IMR-90 (cell line): Measurements from ENCODE around the gene DSC2. TPM values are rescaled to one million over a fixed set of nuclear protein-coding genes. Genes with fewer than 3 reads are reported as not detected.

Source experiments
- ATAC-seq: fragments of 200-7000 bp; cut with Tn5 transposase; 2 replicates; pipeline ENCODE4 v1.9.1; 2020; ENCODE audit warnings: low read depth, mild to moderate bottlenecking, moderate library complexity
- BruUV-seq: library from RNA; stranded (reverse); fragments of 400-500 nt; replicated peaks from 2 replicates; lab custom pipeline; 2021; lab: Mats Ljungman, UMichigan
- CTCF ChIA-PET: fragments of 300-600 bp; formaldehyde crosslinking; extraction: SDS; loops from one replicate; lab custom pipeline; 2021; ENCODE audit warnings: antibody characterized with exemption; lab: Yijun Ruan, JAX
- POLR2A ChIA-PET: fragments of 300-600 bp; sonication (Branson Sonifier 250); formaldehyde crosslinking; loops from one replicate; lab custom pipeline; 2022; ENCODE audit warnings: antibody characterized with exemption; ENCODE audit not compliant: unreplicated experiment; lab: Charles Lee
- DNase-seq: peaks from one replicate; pipeline ENCODE4 v3.0.0; 2013
- H2AFZ ChIP-seq: replicated peaks from 2 replicates; pipeline ENCODE3; 2013; ENCODE audit warnings: low read length, mild to moderate bottlenecking; ENCODE audit not compliant: poor library complexity
- H2AK5ac ChIP-seq: 2 replicates; pipeline ENCODE4 v1.6.1; 2013; ENCODE audit warnings: low read depth, low read length, inconsistent platforms
- H2AK9ac ChIP-seq: replicated peaks from 2 replicates; pipeline ENCODE3; 2013; ENCODE audit warnings: mild to moderate bottlenecking, low read depth, low read length, moderate library complexity; ENCODE audit not compliant: poor library complexity
- H2BK120ac ChIP-seq: 2 replicates; pipeline ENCODE4 v1.6.1; 2013; ENCODE audit warnings: low read depth, low read length, inconsistent platforms
- H2BK15ac ChIP-seq: 3 replicates; pipeline ENCODE4 v1.6.1; 2013; ENCODE audit warnings: low read depth, low read length, inconsistent platforms
- H2BK20ac ChIP-seq: 2 replicates; pipeline ENCODE4 v1.6.1; 2013; ENCODE audit warnings: low read depth, mild to moderate bottlenecking, inconsistent platforms, low read length, moderate library complexity
- H2BK5ac ChIP-seq: 2 replicates; pipeline ENCODE4 v1.6.1; 2013; ENCODE audit warnings: mild to moderate bottlenecking, low read depth, low read length, inconsistent platforms; ENCODE audit not compliant: poor library complexity, severe bottlenecking
- H3K14ac ChIP-seq: replicated peaks from 2 replicates; pipeline ENCODE4 v1.6.1; 2013; ENCODE audit warnings: low read depth, low read length, inconsistent platforms
- H3K18ac ChIP-seq: 2 replicates; pipeline ENCODE4 v1.6.1; 2013; ENCODE audit warnings: low read depth, low read length, control low read depth
- H3K23ac ChIP-seq: 2 replicates; pipeline ENCODE4 v1.6.1; 2013; ENCODE audit warnings: low read depth, low read length, inconsistent platforms
- H3K27ac ChIP-seq: 2 replicates; pipeline ENCODE4 v1.5.1; 2013; ENCODE audit warnings: mild to moderate bottlenecking, control low read depth, low read length; ENCODE audit not compliant: insufficient read depth
- H3K27me3 ChIP-seq: 2 replicates; pipeline ENCODE4 v1.6.1; 2013; ENCODE audit warnings: low read length; ENCODE audit not compliant: control insufficient read depth, insufficient read depth
- H3K36me3 ChIP-seq: 2 replicates; pipeline ENCODE4 v1.6.1; 2013; ENCODE audit warnings: low read length, mixed read lengths; ENCODE audit not compliant: control insufficient read depth, insufficient read depth
- H3K4ac ChIP-seq: 2 replicates; pipeline ENCODE4 v1.6.1; 2013; ENCODE audit warnings: low read depth, low read length, inconsistent platforms
- H3K4me1 ChIP-seq: 2 replicates; pipeline ENCODE4 v1.6.1; 2013; ENCODE audit warnings: low read length, mixed read lengths; ENCODE audit not compliant: control insufficient read depth, insufficient read depth
- H3K4me2 ChIP-seq: 2 replicates; pipeline ENCODE4 v1.6.1; 2013; ENCODE audit warnings: low read depth, mild to moderate bottlenecking, control low read depth, low read length, moderate library complexity
- H3K4me3 ChIP-seq: 2 replicates; pipeline ENCODE4 v1.5.1; 2013; ENCODE audit warnings: low read depth, mild to moderate bottlenecking, control low read depth, low read length, moderate library complexity; ENCODE audit not compliant: insufficient read depth
- H3K56ac ChIP-seq: 2 replicates; pipeline ENCODE4 v1.6.1; 2013; ENCODE audit warnings: low read length, inconsistent platforms; ENCODE audit not compliant: insufficient read depth; ENCODE audit errors: extremely low read depth
- H3K79me1 ChIP-seq, 2 experiments: 2 replicates each; pipeline ENCODE4 v1.6.1; 2013; ENCODE audit warnings: low read length in 2 of 2, inconsistent platforms in 1 of 2, low read depth in 1 of 2
- H3K9ac ChIP-seq: 2 replicates; pipeline ENCODE4 v1.6.1; 2013; ENCODE audit warnings: low read depth, low read length, control low read depth
- H3K9me1 ChIP-seq: 2 replicates; pipeline ENCODE4 v1.6.1; 2013; ENCODE audit warnings: low read length, inconsistent platforms; ENCODE audit not compliant: insufficient read depth
- H3K9me3 ChIP-seq: 2 replicates; pipeline ENCODE4 v1.6.1; 2013; ENCODE audit warnings: low read length; ENCODE audit not compliant: control insufficient read depth, insufficient read depth
- H4K20me1 ChIP-seq: 2 replicates; pipeline ENCODE4 v1.6.1; 2013; ENCODE audit warnings: low read length, inconsistent platforms; ENCODE audit not compliant: insufficient read depth
- H4K5ac ChIP-seq: 2 replicates; pipeline ENCODE4 v1.6.1; 2013; ENCODE audit warnings: mild to moderate bottlenecking, low read depth, low read length, control low read depth
- H4K8ac ChIP-seq, 2 experiments: 2 replicates each; pipeline ENCODE4 v1.6.1; 2013; ENCODE audit warnings: low read depth in 2 of 2, low read length in 2 of 2, control low read depth in 1 of 2, inconsistent platforms in 1 of 2
- H4K91ac ChIP-seq: 2 replicates; pipeline ENCODE4 v1.6.1; 2013; ENCODE audit warnings: low read depth, low read length, inconsistent platforms; ENCODE audit not compliant: insufficient read depth
- BHLHE40 ChIP-seq: fragments of 150-350 bp; IDR thresholded peaks from 2 replicates; pipeline ENCODE4 v1.6.1; 2016; ENCODE audit warnings: mild to moderate bottlenecking, low read depth, low read length
- CEBPB ChIP-seq: IDR thresholded peaks from 2 replicates; pipeline ENCODE4 v1.6.1; 2012; ENCODE audit warnings: low read depth, low read length, improper control_type of control experiment
- FOS ChIP-seq: fragments of 150-350 bp; IDR thresholded peaks from 2 replicates; pipeline ENCODE4 v1.6.1; 2016; ENCODE audit warnings: low read depth, low read length
- MAZ ChIP-seq: IDR thresholded peaks from 2 replicates; pipeline ENCODE4 v1.6.1; 2012; ENCODE audit warnings: low read depth, mild to moderate bottlenecking, low read length, improper control_type of control experiment, moderate library complexity, borderline replicate concordance
- NFE2L2 ChIP-seq: fragments of 150-350 bp; IDR thresholded peaks from 2 replicates; pipeline ENCODE4 v1.6.1; 2016; ENCODE audit warnings: low read depth, mild to moderate bottlenecking, low read length
- POLR2A ChIP-seq: IDR thresholded peaks from 2 replicates; pipeline ENCODE4 v1.6.1; 2012; ENCODE audit warnings: mild to moderate bottlenecking, low read depth, low read length
- RCOR1 ChIP-seq: IDR thresholded peaks from 2 replicates; pipeline ENCODE4 v1.6.1; 2012; ENCODE audit warnings: mild to moderate bottlenecking, low read length, improper control_type of control experiment; ENCODE audit not compliant: insufficient replicate concordance
- RFX5 ChIP-seq: IDR thresholded peaks from 2 replicates; pipeline ENCODE4 v1.8.0; 2012; ENCODE audit warnings: low read depth, mild to moderate bottlenecking, low read length, moderate library complexity
- SMC3 ChIP-seq: fragments of 150-350 bp; IDR thresholded peaks from 2 replicates; pipeline ENCODE4 v1.6.1; 2016; ENCODE audit warnings: low read depth, mild to moderate bottlenecking, antibody characterized with exemption, low read length, moderate library complexity
- WGBS, 2 experiments: methylation state at CpG; one replicate each; pipeline versions ENCODE4 v1.1.5 to v1.1.7; 2013; ENCODE audit warnings: missing lambda C conversion rate in 2 of 2; ENCODE audit not compliant: insufficient read length in 1 of 2; ENCODE audit errors: extremely low coverage in 2 of 2; 5-methylcytosine and 5-hydroxymethylcytosine counted together
- dilution Hi-C: fragments of 300-500 bp; cut with HindIII; formaldehyde crosslinking; loops from one replicate; pipeline ENCODE4 v1.14.3; 2018; ENCODE audit warnings: low sequenced_read_pairs; ENCODE audit not compliant: unreplicated experiment
- in situ Hi-C: fragments of 300-500 bp; cut with MboI; formaldehyde crosslinking; loops from 3 replicates; pipeline ENCODE4 v1.14.3; 2019; ENCODE audit warnings: low sequenced_read_pairs, inconsistent platforms, mixed read lengths
- intact Hi-C: fragments of 100-400 bp; cut with micrococcal nuclease; formaldehyde crosslinking; loops from 2 replicates; pipeline ENCODE4 v1.10.0; 2022
- polyA plus RNA-seq, 3 experiments: library from polyadenylated mRNA; depleted of rRNA; stranded (reverse); fragments of >200 nt; gene quantifications; 2 replicates each; pipeline ENCODE4 v1.2.3, GENCODE V29; 2012; ENCODE audit warnings: low replicate concordance in 1 of 3
- total RNA-seq: library from RNA; depleted of rRNA; stranded (reverse); fragments of >200 nt; gene quantifications from 2 replicates; pipeline ENCODE4 v1.2.3, GENCODE V29; 2012

The DSC2 gene
- total and polyA plus RNA-seq, 2 of the 4 experiments (the other 2 are of a cell fraction): not detected

GRCh38 chr18:31088532-31088931 is 13.7 kb downstream of the DSC2 start:
- no peaks in the 10 kb centered on the region for H3K4me1 ChIP-seq
- H2BK5ac ChIP-seq: no peak overlapping the region
- H3K4me2 ChIP-seq: no peak overlapping the region
- no peak overlapping the region for H2AK5ac ChIP-seq
- H4K5ac ChIP-seq: no peak overlapping the region
- BruUV-seq: no TSS peak
- H4K91ac ChIP-seq: no peak overlapping the region
- H3K79me1 ChIP-seq: no peaks in the 10 kb centered on the region
- ChIA-PET CTCF (no interaction called here), POLR2A (no interaction called here)
- TF ChIP-seq NFE2L2 (no peak), BHLHE40 (no peak), CEBPB (no peak), SMC3 (no peak), RFX5 (no peak), MAZ (no peak), FOS (no peak), RCOR1 (no peak), POLR2A (no peak)
- no peak overlapping the region for H3K23ac ChIP-seq
- no peak overlapping the region for H3K14ac ChIP-seq
- no peaks in the 10 kb centered on the region for H3K9me1 ChIP-seq
- H3K36me3 ChIP-seq: no peaks in the 10 kb centered on the region
- H3K4ac ChIP-seq: no peak overlapping the region
- in situ Hi-C loops (no loop called here), intact Hi-C loops (no loop called here), dilution Hi-C loops (no loop called here)
- no peak overlapping the region for H3K9ac ChIP-seq
- no peak overlapping the region for H3K56ac ChIP-seq
- no peaks in the 10 kb centered on the region for H3K27me3 ChIP-seq
- H2BK20ac ChIP-seq: no peak overlapping the region
- H2BK15ac ChIP-seq: no peak overlapping the region
- no peak overlapping the region for H3K18ac ChIP-seq
- H2AK9ac ChIP-seq: no peak overlapping the region
- no peak overlapping the region for H2AFZ ChIP-seq
- no peak overlapping the region for H2BK120ac ChIP-seq
- no peaks in the 10 kb centered on the region for H3K9me3 ChIP-seq
- no peak overlapping the region for H3K27ac ChIP-seq
- WGBS, 2 experiments: no CpG with 5 or more reads among the region's 3 CpGs
- no peaks in the 10 kb centered on the region for H4K20me1 ChIP-seq
- DNase-seq (no peak), ATAC-seq (no peak)
- no peak overlapping the region for H3K4me3 ChIP-seq
- no peak overlapping the region for H4K8ac ChIP-seq
